OCI-LY7 (cell line): Measurements from ENCODE around the gene FBXO40. TPM values are rescaled to one million over a fixed set of nuclear protein-coding genes. Genes with fewer than 3 reads are reported as not detected.

Source experiments
- BruUV-seq: library from RNA; stranded (reverse); fragments of 400-500 nt; replicated peaks from 2 replicates; lab custom pipeline; 2021; lab: Mats Ljungman, UMichigan
- CTCF ChIA-PET: fragments of 300-600 bp; sonication (Branson Sonifier 250); formaldehyde crosslinking; loops from one replicate; lab custom pipeline; 2022; ENCODE audit warnings: antibody characterized with exemption; ENCODE audit not compliant: unreplicated experiment; lab: Charles Lee
- POLR2A ChIA-PET: fragments of 300-600 bp; sonication (Branson Sonifier 250); formaldehyde crosslinking; loops from one replicate; lab custom pipeline; 2022; ENCODE audit warnings: antibody characterized with exemption; lab: Charles Lee
- DNase-seq: peaks from one replicate; pipeline ENCODE4 v3.0.0-alpha.2; 2015; ENCODE audit warnings: low spot score
- H2AFZ ChIP-seq: fragments of 200-600 bp; sonication (generic), shearing (Covaris generic); 2 replicates; pipeline ENCODE4 v1.6.1; 2014; ENCODE audit warnings: mild to moderate bottlenecking, antibody characterized with exemption, low read length, moderate library complexity
- H3K27ac ChIP-seq: fragments of 200-600 bp; sonication (generic); 2 replicates; pipeline ENCODE4 v1.5.1; 2014; ENCODE audit warnings: mixed run types, low read depth, mild to moderate bottlenecking, moderate library complexity, low read length, inconsistent platforms; ENCODE audit not compliant: poor library complexity, severe bottlenecking
- H3K36me3 ChIP-seq: fragments of 200-600 bp; sonication (generic); 2 replicates; pipeline ENCODE4 v1.6.1; 2014; ENCODE audit warnings: mild to moderate bottlenecking, antibody characterized with exemption, low read length, moderate library complexity, mixed read lengths; ENCODE audit not compliant: insufficient read depth
- H3K4me1 ChIP-seq: fragments of 200-600 bp; sonication (generic); 2 replicates; pipeline ENCODE4 v1.5.1; 2014; ENCODE audit warnings: mild to moderate bottlenecking, low read length; ENCODE audit not compliant: insufficient read depth, poor library complexity, severe bottlenecking
- H3K4me2 ChIP-seq: fragments of 200-600 bp; sonication (generic); 2 replicates; pipeline ENCODE4 v1.6.1; 2014; ENCODE audit warnings: mild to moderate bottlenecking, low read length
- H3K4me3 ChIP-seq: fragments of 200-600 bp; sonication (generic); 2 replicates; pipeline ENCODE4 v1.5.1; 2014; ENCODE audit warnings: mild to moderate bottlenecking, low read depth, low read length; ENCODE audit not compliant: poor library complexity, severe bottlenecking
- H3K79me2 ChIP-seq: fragments of 200-600 bp; sonication (generic); 2 replicates; pipeline ENCODE4 v1.6.1; 2016; ENCODE audit warnings: low read depth, mild to moderate bottlenecking, low read length, moderate library complexity, mixed read lengths; ENCODE audit not compliant: insufficient read depth
- H3K9me2 ChIP-seq: fragments of 200-600 bp; sonication (generic); 2 replicates; pipeline ENCODE4 v1.6.1; 2016; ENCODE audit warnings: mild to moderate bottlenecking, low read length, mixed read lengths; ENCODE audit not compliant: insufficient read depth
- H3K9me3 ChIP-seq: fragments of 200-600 bp; sonication (generic); 2 replicates; pipeline ENCODE4 v1.6.1; 2014; ENCODE audit warnings: mild to moderate bottlenecking, mixed run types, low read length, mixed read lengths
- H4K20me1 ChIP-seq: fragments of 200-600 bp; sonication (generic); 2 replicates; pipeline ENCODE4 v1.6.1; 2014; ENCODE audit warnings: mild to moderate bottlenecking, antibody characterized with exemption, low read length, moderate library complexity, mixed read lengths; ENCODE audit not compliant: insufficient read depth
- EZH2phosphoT487 ChIP-seq: fragments of 200-600 bp; sonication (generic); IDR thresholded peaks from 2 replicates; pipeline ENCODE4 v1.6.1; 2018; ENCODE audit warnings: low read depth, borderline replicate concordance, mild to moderate bottlenecking, mixed run types, antibody characterized with exemption, low read length, moderate library complexity, mixed read lengths
- intact Hi-C: fragments of 100-400 bp; cut with micrococcal nuclease; formaldehyde crosslinking; loops from one replicate; pipeline ENCODE4 v1.10.0; 2022; ENCODE audit not compliant: unreplicated experiment
- total RNA-seq, 2 experiments: library from RNA; depleted of rRNA in 1 of 2; stranded (reverse); fragments of >200 nt in 1 of 2; shearing (Covaris generic) in 1 of 2; gene quantifications; 2 replicates each; pipeline ENCODE4 v1.2.3, GENCODE V29; 2014 to 2022
- TF ChIP-seq, protein P1 (sequence below): fragments of 200-600 bp; sonication (generic); conservative IDR thresholded peaks from 2 replicates; pipeline ENCODE4 v1.5.1; 2014; ENCODE audit warnings: mild to moderate bottlenecking, antibody characterized with exemption, low read length, moderate library complexity, mixed read lengths

FBXO40 gene
- total RNA-seq, 2 experiments from 2014 or later, result not detected

DNA sequence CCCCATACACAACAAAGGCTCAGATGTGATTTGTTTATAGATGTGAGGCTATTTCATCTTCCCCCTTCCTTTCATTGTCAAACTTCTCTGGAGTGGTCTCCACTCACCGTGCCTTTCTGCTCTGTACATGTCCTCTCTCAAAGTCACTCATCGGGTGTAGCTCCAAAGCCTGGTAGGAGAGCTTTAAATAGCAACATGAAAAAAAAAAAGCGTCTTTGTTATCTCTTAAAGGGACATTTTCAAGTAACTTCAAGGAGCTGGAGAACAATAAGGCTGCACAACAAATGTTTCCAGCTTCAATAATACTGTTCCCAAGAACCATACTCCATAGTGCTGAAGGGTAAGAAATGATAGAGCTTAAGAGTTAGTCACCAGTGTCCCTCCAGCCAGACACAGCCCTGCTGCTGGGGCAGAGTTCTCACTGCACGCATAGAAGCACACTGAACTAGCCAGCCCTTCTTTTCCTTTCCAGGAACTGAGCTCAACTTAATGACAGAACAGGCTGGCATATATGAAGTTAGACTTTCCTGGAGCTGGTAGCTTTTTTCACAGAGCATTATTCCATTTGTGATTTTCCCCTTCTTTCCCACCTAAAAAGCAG, 8.1 kb downstream of the FBXO40 start:
- H3K36me3 ChIP-seq, result no peaks in the 10 kb centered on the region
- BruUV-seq, result no TSS peak
- H4K20me1 ChIP-seq, result no peaks in the 10 kb centered on the region
- TF ChIP-seq, protein P1, sequence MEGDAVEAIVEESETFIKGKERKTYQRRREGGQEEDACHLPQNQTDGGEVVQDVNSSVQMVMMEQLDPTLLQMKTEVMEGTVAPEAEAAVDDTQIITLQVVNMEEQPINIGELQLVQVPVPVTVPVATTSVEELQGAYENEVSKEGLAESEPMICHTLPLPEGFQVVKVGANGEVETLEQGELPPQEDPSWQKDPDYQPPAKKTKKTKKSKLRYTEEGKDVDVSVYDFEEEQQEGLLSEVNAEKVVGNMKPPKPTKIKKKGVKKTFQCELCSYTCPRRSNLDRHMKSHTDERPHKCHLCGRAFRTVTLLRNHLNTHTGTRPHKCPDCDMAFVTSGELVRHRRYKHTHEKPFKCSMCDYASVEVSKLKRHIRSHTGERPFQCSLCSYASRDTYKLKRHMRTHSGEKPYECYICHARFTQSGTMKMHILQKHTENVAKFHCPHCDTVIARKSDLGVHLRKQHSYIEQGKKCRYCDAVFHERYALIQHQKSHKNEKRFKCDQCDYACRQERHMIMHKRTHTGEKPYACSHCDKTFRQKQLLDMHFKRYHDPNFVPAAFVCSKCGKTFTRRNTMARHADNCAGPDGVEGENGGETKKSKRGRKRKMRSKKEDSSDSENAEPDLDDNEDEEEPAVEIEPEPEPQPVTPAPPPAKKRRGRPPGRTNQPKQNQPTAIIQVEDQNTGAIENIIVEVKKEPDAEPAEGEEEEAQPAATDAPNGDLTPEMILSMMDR, result no peak
- no peak for TF ChIP-seq EZH2phosphoT487
- no peaks in the 10 kb centered on the region for H3K4me1 ChIP-seq
- H3K27ac ChIP-seq, result no peak overlapping the region
- H2AFZ ChIP-seq, result no peak overlapping the region
- no peak overlapping the region for H3K4me2 ChIP-seq
- ChIA-PET CTCF (no interaction called here), POLR2A (interaction anchor here (0.6 to 1.2 kb wide), 8 partner anchors 8 to 615 kb away, joined by 3 to 8 read pairs (median 3); partner anchors contain the start of gene FBXO40)
- no peaks in the 10 kb centered on the region for H3K9me2 ChIP-seq
- H3K79me2 ChIP-seq, result no peaks in the 10 kb centered on the region
- no peak overlapping the region for H3K4me3 ChIP-seq
- no peaks in the 10 kb centered on the region for H3K9me3 ChIP-seq
- no peak for DNase-seq
- intact Hi-C loops, result no loop called here

DNA sequence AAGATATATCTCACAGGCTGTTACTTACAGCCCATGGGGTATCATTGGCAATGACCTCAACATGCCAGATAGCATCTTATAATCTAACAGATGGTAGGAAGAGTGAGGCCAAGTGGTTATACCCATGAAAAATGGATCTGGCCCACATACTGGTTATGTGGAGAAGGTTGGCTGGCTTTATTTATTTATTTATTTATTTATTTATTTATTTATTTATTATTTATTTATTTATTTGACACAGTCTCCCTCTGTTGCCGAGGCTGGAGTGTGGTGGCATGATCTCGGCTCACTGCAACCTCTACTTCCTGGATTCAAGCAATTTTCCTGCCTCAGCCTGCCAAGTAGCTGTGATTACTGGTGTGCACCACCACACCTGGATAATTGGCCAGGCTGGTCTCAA, 11.6 kb downstream of the FBXO40 start:
- H3K4me3 ChIP-seq, result no peak overlapping the region
- H3K9me2 ChIP-seq, result no peaks in the 10 kb centered on the region
- BruUV-seq, result no TSS peak
- ChIA-PET POLR2A (interaction anchor here (0.6 to 1.7 kb wide), 4 partner anchors 15 to 695 kb away, joined by 3 to 5 read pairs (median 4); no protein-coding TSS in a partner anchor), CTCF (no interaction called here)
- no peaks in the 10 kb centered on the region for H3K79me2 ChIP-seq
- H3K4me2 ChIP-seq, result no peak overlapping the region
- no peaks in the 10 kb centered on the region for H4K20me1 ChIP-seq
- intact Hi-C loops, result no loop called here
- H3K36me3 ChIP-seq, result no peaks in the 10 kb centered on the region
- no peaks in the 10 kb centered on the region for H3K4me1 ChIP-seq
- H2AFZ ChIP-seq, result no peak overlapping the region
- no peak overlapping the region for H3K27ac ChIP-seq
- no peak for DNase-seq
- TF ChIP-seq, protein P1, result no peak
- TF ChIP-seq EZH2phosphoT487, result no peak
- no peaks in the 10 kb centered on the region for H3K9me3 ChIP-seq

DNA sequence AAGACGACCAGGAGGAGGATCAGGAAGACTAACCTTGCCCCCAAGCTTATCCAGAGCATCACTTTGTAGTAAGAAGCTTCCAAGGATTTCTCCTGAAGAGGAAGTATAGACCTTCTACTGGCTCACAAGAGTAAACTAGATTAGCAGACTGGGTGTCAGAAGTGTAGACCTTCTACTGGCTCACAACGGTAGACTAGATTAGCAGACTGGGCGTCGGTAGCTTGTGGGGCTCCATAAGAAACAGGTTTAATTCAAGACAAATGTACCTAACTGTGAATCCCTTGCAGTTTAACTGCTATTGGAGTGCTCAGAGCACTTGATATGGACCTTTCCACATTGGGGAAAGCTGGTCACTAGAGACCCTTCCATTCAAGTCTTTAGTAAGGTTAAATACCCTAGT, 12.9 kb downstream of the FBXO40 start:
- CTCF ChIA-PET, result no interaction called here

More for the DNA sequence above, 12.9 kb downstream of the FBXO40 start:
- Histone ChIP-seq H4K20me1 (no peaks in the 10 kb centered on the region), H2AFZ (no peak overlapping the region), H3K27ac (no peak overlapping the region), H3K9me3 (no peaks in the 10 kb centered on the region), H3K79me2 (no peaks in the 10 kb centered on the region), H3K4me2 (no peak overlapping the region), H3K4me1 (no peaks in the 10 kb centered on the region), H3K4me3 (no peak overlapping the region), H3K36me3 (no peaks in the 10 kb centered on the region), H3K9me2 (no peaks in the 10 kb centered on the region)
- intact Hi-C loops, result no loop called here
- POLR2A ChIA-PET, result no interaction called here
- TF ChIP-seq, protein P1, result no peak
- TF ChIP-seq EZH2phosphoT487, result no peak
- no peak for DNase-seq
- no TSS peak for BruUV-seq
